ENCODE results near the gene COL15A1.

The COL15A1 gene

GRCh38 chr9:99056886-99057664 is 113.4 kb downstream of the COL15A1 start:
- DNase-seq (ENCODE audit: low spot score): peak; percentile 33

GRCh38 chr9:99057665-99058625 is 114.2 kb downstream of the COL15A1 start:
- DNase-seq (ENCODE audit: low spot score): peak; percentile 75

- peak; percentile 25 for DNase-seq (ENCODE audit: low spot score)
Measured at GRCh38 chr9:99058964-99059921, 115.5 kb downstream of the COL15A1 start.

GRCh38 chr9:99060621-99061020 is 116.9 kb downstream of the COL15A1 start:
- no peak for DNase-seq (ENCODE audit: low spot score)

- DNase-seq (ENCODE audit: low spot score): no peak
Measured at GRCh38 chr9:99062549-99062948, 118.8 kb downstream of the COL15A1 start.

- no peak for DNase-seq (ENCODE audit: low spot score)
Measured at GRCh38 chr9:99063522-99063921, 119.8 kb downstream of the COL15A1 start.

GRCh38 chr9:99066571-99066970 is 122.9 kb downstream of the COL15A1 start:
- DNase-seq (ENCODE audit: low spot score): no peak

- no peak for DNase-seq (ENCODE audit: low spot score)
Measured at GRCh38 chr9:99069075-99069474, 125.4 kb downstream of the COL15A1 start.

GRCh38 chr9:99069546-99069945 is 125.8 kb downstream of the COL15A1 start:
- no peak for DNase-seq (ENCODE audit: low spot score)

- no peak for DNase-seq (ENCODE audit: low spot score)
Measured at GRCh38 chr9:99070681-99071080, 127.0 kb downstream of the COL15A1 start.

GRCh38 chr9:99071313-99072039 is 127.8 kb downstream of the COL15A1 start:
- no peak for DNase-seq (ENCODE audit: low spot score)

GRCh38 chr9:99072040-99072394 is 128.3 kb downstream of the COL15A1 start:
- DNase-seq (ENCODE audit: low spot score): no peak

GRCh38 chr9:99073347-99073746 is 129.6 kb downstream of the COL15A1 start:
- no peak for DNase-seq (ENCODE audit: low spot score)

GRCh38 chr9:99073985-99074901 is 130.5 kb downstream of the COL15A1 start:
- no peak for DNase-seq (ENCODE audit: low spot score)

- no peak for DNase-seq (ENCODE audit: low spot score)
Measured at GRCh38 chr9:99074902-99075245, 131.2 kb downstream of the COL15A1 start.

- DNase-seq (ENCODE audit: low spot score): no peak
Measured at GRCh38 chr9:99075246-99075912, 131.7 kb downstream of the COL15A1 start.

- DNase-seq (ENCODE audit: low spot score): no peak
Measured at GRCh38 chr9:99076030-99076429, 132.3 kb downstream of the COL15A1 start.

GRCh38 chr9:99076483-99077171 is 132.9 kb downstream of the COL15A1 start:
- DNase-seq (ENCODE audit: low spot score): peak; percentile 63

GRCh38 chr9:99078717-99079116 is 135.0 kb downstream of the COL15A1 start:
- no peak for DNase-seq (ENCODE audit: low spot score)
